H1 (cell line): Measurements from ENCODE around the gene ARHGAP15. TPM values are rescaled to one million over a fixed set of nuclear protein-coding genes. Genes with fewer than 3 reads are reported as not detected.

Source experiments
- CTCF ChIA-PET: fragments of 300-600 bp; sonication (Branson Sonifier 250); formaldehyde crosslinking; loops from one replicate; lab custom pipeline; 2021; ENCODE audit not compliant: partially characterized antibody; lab: Charles Lee
- POLR2A ChIA-PET: fragments of 300-600 bp; sonication (Branson Sonifier 250); formaldehyde crosslinking; loops from one replicate; lab custom pipeline; 2021; ENCODE audit warnings: inconsistent platforms; ENCODE audit not compliant: partially characterized antibody; lab: Charles Lee
- DNase-seq, 2 experiments: peaks; one replicate each; pipeline versions ENCODE4 v3.0.0 to v3.0.0-alpha.2; 2010 to 2022; ENCODE audit warnings: low spot score in 2 of 2, low read depth in 1 of 2, mixed read lengths in 1 of 2
- FAIRE-seq: peaks from 2 replicates; lab custom pipeline; 2011; peaks lifted over from hg19 to GRCh38; lab: Jason Lieb, UNC
- H2AFZ ChIP-seq: 2 replicates; pipeline ENCODE4 v1.8.1; 2012; ENCODE audit warnings: low read length, inconsistent platforms
- H2AK5ac ChIP-seq: 2 replicates; pipeline ENCODE4 v1.6.1; 2013; ENCODE audit warnings: low read depth, low read length
- H2BK120ac ChIP-seq: replicated peaks from 2 replicates; pipeline ENCODE3; 2013; ENCODE audit warnings: low read depth, low read length, inconsistent platforms
- H2BK12ac ChIP-seq: 2 replicates; pipeline ENCODE4 v1.6.1; 2013; ENCODE audit warnings: low read depth, low read length
- H2BK15ac ChIP-seq: 2 replicates; pipeline ENCODE4 v1.6.1; 2013; ENCODE audit warnings: low read length
- H2BK20ac ChIP-seq: 2 replicates; pipeline ENCODE4 v1.6.1; 2013; ENCODE audit warnings: low read length
- H2BK5ac ChIP-seq: 2 replicates; pipeline ENCODE4 v1.6.1; 2013; ENCODE audit warnings: low read depth, low read length
- H3K14ac ChIP-seq: 2 replicates; pipeline ENCODE4 v1.6.1; 2013; ENCODE audit warnings: inconsistent platforms; ENCODE audit not compliant: insufficient read length
- H3K18ac ChIP-seq: 2 replicates; pipeline ENCODE4 v1.6.1; 2013; ENCODE audit warnings: low read length; ENCODE audit errors: extremely low read depth
- H3K23ac ChIP-seq: 2 replicates; pipeline ENCODE4 v1.6.1; 2013; ENCODE audit warnings: inconsistent platforms; ENCODE audit not compliant: insufficient read length
- H3K23me2 ChIP-seq: 2 replicates; pipeline ENCODE4 v1.6.1; 2013; ENCODE audit warnings: low read depth, low read length
- H3K27ac ChIP-seq: 2 replicates; pipeline ENCODE4 v1.6.1; 2011; ENCODE audit warnings: low read depth, low read length, inconsistent platforms
- H3K27me3 ChIP-seq, 4 experiments: replicated peaks in 1 of 4; 1 replicate in 1 of 4; 2 replicates in 3 of 4; pipeline versions ENCODE4 v1.6.1 to v1.8.1; 2011 to 2013; ENCODE audit warnings: low read length in 3 of 4, mild to moderate bottlenecking in 3 of 4, inconsistent platforms in 2 of 4, mixed read lengths in 2 of 4, moderate library complexity in 1 of 4; ENCODE audit not compliant: control insufficient read depth in 3 of 4, insufficient read depth in 3 of 4; ENCODE audit errors: extremely low read depth in 1 of 4
- H3K36me3 ChIP-seq, 4 experiments: 2 replicates each; pipeline versions ENCODE4 v1.6.1 to v1.8.1; 2011 to 2013; ENCODE audit warnings: mild to moderate bottlenecking in 4 of 4, low read length in 3 of 4, moderate library complexity in 2 of 4, control low read depth in 1 of 4, inconsistent platforms in 1 of 4; ENCODE audit not compliant: insufficient read depth in 4 of 4, control insufficient read depth in 2 of 4
- H3K4ac ChIP-seq: replicated peaks from 2 replicates; pipeline ENCODE3; 2013; ENCODE audit warnings: low read length, low read depth, mixed read lengths, inconsistent platforms; ENCODE audit not compliant: insufficient read length
- H3K4me1 ChIP-seq, 4 experiments: replicated peaks in 1 of 4; 1 replicate in 1 of 4; 2 replicates in 3 of 4; pipeline versions ENCODE4 v1.6.1 to v1.8.1; 2011 to 2013; ENCODE audit warnings: low read length in 3 of 4, inconsistent platforms in 2 of 4, mixed read lengths in 1 of 4; ENCODE audit not compliant: insufficient read depth in 4 of 4, control insufficient read depth in 3 of 4
- H3K4me2 ChIP-seq, 2 experiments: 2 replicates each; pipeline versions ENCODE4 v1.6.1 to v1.8.1; 2011 to 2013; ENCODE audit warnings: low read depth in 2 of 2, low read length in 2 of 2, control low read depth in 1 of 2, inconsistent platforms in 1 of 2, mild to moderate bottlenecking in 1 of 2; ENCODE audit not compliant: insufficient read depth in 1 of 2
- H3K4me3 ChIP-seq, 4 experiments: fragments of 200-600, 300-600 bp in 1 of 4; sonication (generic), shearing (Covaris generic), sonication (Bioruptor Twin) in 1 of 4; 2 replicates each; pipeline versions ENCODE4 v1.5.1 to v1.8.1; 2011 to 2016; ENCODE audit warnings: low read length in 4 of 4, low read depth in 3 of 4, control low read depth in 2 of 4, inconsistent platforms in 2 of 4, mild to moderate bottlenecking in 2 of 4, mixed read lengths in 1 of 4, moderate library complexity in 1 of 4; ENCODE audit not compliant: insufficient read depth in 2 of 4; ENCODE audit errors: extremely low read depth in 1 of 4
- H3K56ac ChIP-seq: replicated peaks from 2 replicates; pipeline ENCODE3; 2013; ENCODE audit warnings: low read depth, mild to moderate bottlenecking, mixed read lengths, low read length, inconsistent platforms; ENCODE audit not compliant: insufficient read length
- H3K79me1 ChIP-seq: 2 replicates; pipeline ENCODE4 v1.6.1; 2013; ENCODE audit warnings: low read depth, low read length, control low read depth
- H3K79me2 ChIP-seq, 2 experiments: 2 replicates each; pipeline versions ENCODE4 v1.6.1 to v1.8.1; 2012 to 2013; ENCODE audit warnings: low read length in 2 of 2, mild to moderate bottlenecking in 2 of 2, inconsistent platforms in 1 of 2; ENCODE audit not compliant: insufficient read depth in 2 of 2, control insufficient read depth in 1 of 2
- H3K9ac ChIP-seq, 4 experiments: replicated peaks in 1 of 4; 1 replicate in 1 of 4; 2 replicates in 3 of 4; pipeline versions ENCODE4 v1.6.1 to v1.8.1; 2011 to 2013; ENCODE audit warnings: low read depth in 3 of 4, low read length in 3 of 4, control low read depth in 2 of 4, mild to moderate bottlenecking in 2 of 4, moderate library complexity in 2 of 4, inconsistent platforms in 1 of 4; ENCODE audit errors: extremely low read depth in 1 of 4
- H3K9me3 ChIP-seq, 2 experiments: 2 replicates each; pipeline versions ENCODE4 v1.6.1 to v1.8.1; 2012 to 2013; ENCODE audit warnings: mild to moderate bottlenecking in 2 of 2, moderate library complexity in 2 of 2, control low read depth in 1 of 2, inconsistent platforms in 1 of 2, low read depth in 1 of 2, low read length in 1 of 2, mixed read lengths in 1 of 2; ENCODE audit not compliant: insufficient read depth in 2 of 2
- H4K20me1 ChIP-seq, 2 experiments: replicated peaks in 1 of 2; 2 replicates each; pipeline versions ENCODE3 to v1.8.1; 2011 to 2013; ENCODE audit warnings: inconsistent platforms in 2 of 2, low read length in 2 of 2, mild to moderate bottlenecking in 1 of 2; ENCODE audit not compliant: insufficient read depth in 2 of 2, control insufficient read depth in 1 of 2
- H4K5ac ChIP-seq: 2 replicates; pipeline ENCODE4 v1.6.1; 2013; ENCODE audit warnings: low read length, low read depth, mixed read lengths, inconsistent platforms; ENCODE audit not compliant: insufficient read length
- H4K8ac ChIP-seq: 2 replicates; pipeline ENCODE4 v1.8.0; 2013; ENCODE audit warnings: mild to moderate bottlenecking, moderate library complexity, low read length, inconsistent platforms; ENCODE audit not compliant: insufficient read depth; ENCODE audit errors: extremely low read depth
- H4K91ac ChIP-seq: replicated peaks from 2 replicates; pipeline ENCODE3; 2013; ENCODE audit warnings: low read length, mixed read lengths, inconsistent platforms; ENCODE audit not compliant: insufficient read length
- CTBP2 ChIP-seq: IDR thresholded peaks from 2 replicates; pipeline ENCODE4 v1.7.0; 2011; ENCODE audit warnings: borderline replicate concordance, mild to moderate bottlenecking, moderate library complexity, mixed read lengths, low read length; ENCODE audit not compliant: insufficient read depth, insufficient read length
- EGR1 ChIP-seq: IDR thresholded peaks from 2 replicates; pipeline ENCODE4 v1.6.1; 2011; ENCODE audit warnings: low read depth, low read length, borderline replicate concordance
- GABPA ChIP-seq: IDR thresholded peaks from 2 replicates; pipeline ENCODE4 v1.6.1; 2011; ENCODE audit warnings: mild to moderate bottlenecking, low read length, moderate library complexity, borderline replicate concordance; ENCODE audit not compliant: insufficient read depth
- KDM4A ChIP-seq: IDR thresholded peaks from one replicate; pipeline ENCODE4 v1.7.1; 2012; ENCODE audit warnings: low read depth, mild to moderate bottlenecking, moderate library complexity, low read length, inconsistent platforms; ENCODE audit not compliant: severe bottlenecking
- MAFK ChIP-seq: IDR thresholded peaks from 2 replicates; pipeline ENCODE4 v1.6.1; 2012; ENCODE audit warnings: low read depth, mild to moderate bottlenecking, improper control_type of control experiment, low read length
- POU5F1 ChIP-seq: IDR thresholded peaks from 2 replicates; pipeline ENCODE4 v1.6.1; 2011; ENCODE audit warnings: low read depth, mild to moderate bottlenecking, low read length, moderate library complexity
- SIRT6 ChIP-seq: IDR thresholded peaks from one replicate; pipeline ENCODE4 v1.7.1; 2012; ENCODE audit warnings: low read length, inconsistent platforms
- SIX5 ChIP-seq: IDR thresholded peaks from 2 replicates; pipeline ENCODE4 v1.6.1; 2011; ENCODE audit warnings: mild to moderate bottlenecking, low read depth, low read length
- SP2 ChIP-seq: IDR thresholded peaks from 2 replicates; pipeline ENCODE4 v1.6.1; 2012; ENCODE audit warnings: mild to moderate bottlenecking, low read length, inconsistent platforms
- TAF1 ChIP-seq: IDR thresholded peaks from 2 replicates; pipeline ENCODE4 v1.6.1; 2011; ENCODE audit warnings: mild to moderate bottlenecking, low read depth, low read length
- TAF7 ChIP-seq: optimal IDR thresholded peaks from 2 replicates; pipeline ENCODE3; 2011; ENCODE audit warnings: low read depth, mild to moderate bottlenecking, inconsistent platforms, low read length, moderate library complexity, borderline replicate concordance
- WGBS, 2 experiments: shearing (Covaris generic) in 1 of 2; methylation state at CpG; one replicate each; pipeline versions ENCODE4 v1.1.6 to v1.1.7; 2013 to 2015; ENCODE audit warnings: low lambda C conversion rate in 2 of 2, mixed read lengths in 2 of 2, inconsistent platforms in 1 of 2, low coverage in 1 of 2, missing lambda C conversion rate in 1 of 2; ENCODE audit not compliant: insufficient replicate concordance in 2 of 2, insufficient coverage in 1 of 2, insufficient read length in 1 of 2; ENCODE audit errors: extremely low coverage in 1 of 2, missing lambda C conversion rate in 1 of 2; 5-methylcytosine and 5-hydroxymethylcytosine counted together
- polyA plus RNA-seq, 7 experiments: library from polyadenylated mRNA; depleted of rRNA in 3 of 7; stranded (reverse) in 5 of 7; unstranded in 2 of 7; fragments of >200 nt in 5 of 7; fragments of 200-250 nt in 2 of 7; gene quantifications; 1 replicate in 5 of 7; 2 replicates in 1 of 7; 4 replicates in 1 of 7; pipeline versions ENCODE4 v1.2.1 to v1.2.3, GENCODE V29; 2011 to 2013; ENCODE audit warnings: missing spikeins in 2 of 7, mixed read lengths in 2 of 7
- total RNA-seq: library from RNA; stranded (reverse); fragmentation: NEBNext Ultra II Directional; extraction: Animal tissue kit (Norgen Biotek cat#: 25700); gene quantifications from 2 replicates; pipeline ENCODE4 v1.2.1, GENCODE V29; 2021

The ARHGAP15 gene
- total and polyA plus RNA-seq, 2 of the 8 experiments (the other 6 are each of a cell fraction or from before 2014, with no cell fraction given) = not detected

DNA sequence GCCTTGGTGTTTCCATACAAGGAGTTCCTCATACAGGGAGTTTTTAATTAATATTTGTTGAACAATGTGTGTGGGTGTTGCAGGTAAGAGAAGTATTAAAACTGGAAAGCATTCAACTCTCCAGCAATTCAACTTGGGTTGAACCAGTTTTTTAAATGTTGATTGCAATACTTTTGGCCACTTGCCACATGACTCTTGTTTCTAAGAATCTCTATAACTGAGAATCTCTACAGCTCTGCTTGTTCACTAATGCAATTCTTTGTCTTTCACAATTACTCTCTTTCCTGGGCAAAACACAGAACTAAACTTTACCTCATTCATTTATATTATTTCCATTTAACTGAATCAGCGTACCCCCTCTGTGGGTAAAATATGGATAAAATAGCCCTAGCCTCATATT is 429.4 kb downstream of the ARHGAP15 start:
- POLR2A ChIA-PET = no interaction called here
- H3K56ac ChIP-seq = no peak overlapping the region
- no peak overlapping the region for H3K4me3 ChIP-seq
- H2AFZ ChIP-seq = no peak overlapping the region
- DNase-seq = no peak
- H3K27me3 ChIP-seq = no peaks in the 10 kb centered on the region
- CTCF ChIA-PET = interaction anchor here (0.6 to 1.5 kb wide), 2 partner anchors 46 to 1797 kb away, joined by 3 read pairs; no protein-coding TSS in a partner anchor
- H3K18ac ChIP-seq = no peak overlapping the region
- H4K8ac ChIP-seq = no peak overlapping the region
- no peak overlapping the region for H2BK15ac ChIP-seq
- H2BK120ac ChIP-seq = no peak overlapping the region
- FAIRE-seq = no peak
- H2BK12ac ChIP-seq = no peak overlapping the region
- H2AK5ac ChIP-seq = no peak overlapping the region
- H3K4me1 ChIP-seq = no peaks in the 10 kb centered on the region
- 100% methylated on average over 1 of the region's 1 CpG; no CpG with 5 or more reads in 1 of the 2 experiments for WGBS, 2 experiments
- TF ChIP-seq CTBP2 (no peak), EGR1 (no peak), TAF7 (no peak), POU5F1 (no peak), SP2 (no peak), MAFK (no peak), SIRT6 (no peak), SIX5 (no peak), KDM4A (no peak), GABPA (no peak), TAF1 (no peak)
- TF ChIP-seq, all 59 proteins: peak for 0
- no peaks in the 10 kb centered on the region for H3K9me3 ChIP-seq
- no peak overlapping the region for H3K4ac ChIP-seq
- no peak overlapping the region for H2BK20ac ChIP-seq
- no peaks in the 10 kb centered on the region for H3K79me1 ChIP-seq
- H3K27ac ChIP-seq = no peak overlapping the region
- no peak overlapping the region for H3K9ac ChIP-seq
- no peaks in the 10 kb centered on the region for H3K36me3 ChIP-seq
- H3K79me2 ChIP-seq = no peaks in the 10 kb centered on the region
- H4K5ac ChIP-seq = no peak overlapping the region
- H4K91ac ChIP-seq = no peak overlapping the region
- H3K14ac ChIP-seq = no peak overlapping the region
- H3K23me2 ChIP-seq = no peaks in the 10 kb centered on the region
- no peaks in the 10 kb centered on the region for H4K20me1 ChIP-seq
- no peak overlapping the region for H2BK5ac ChIP-seq
- H3K4me2 ChIP-seq = no peak overlapping the region
- H3K23ac ChIP-seq = no peak overlapping the region
